Cardiac muscle cell (in vitro differentiated cells and primary cell): ENCODE data around the gene VSIR. TPM values are rescaled to one million over a fixed set of nuclear protein-coding genes. Genes with fewer than 3 reads are reported as not detected.

ENCODE experiments used
- DNase-seq, 2 donors: peaks; one replicate each; pipeline versions ENCODE4 v3.0.0 to v3.0.0-alpha.2; 2010 to 2017; ENCODE audit warnings: low read depth in 1 of 2, low spot score in 1 of 2
- H3K27ac ChIP-seq: fragments of 200-600 bp; sonication (generic); 2 replicates; pipeline ENCODE4 v1.5.1; 2016
- H3K27me3 ChIP-seq: fragments of 200-600 bp; sonication (generic); 2 replicates; pipeline ENCODE4 v1.6.0; 2016; ENCODE audit warnings: control low read depth
- H3K36me3 ChIP-seq: fragments of 200-600 bp; sonication (generic); 2 replicates; pipeline ENCODE4 v1.5.1; 2016; ENCODE audit warnings: control low read depth
- H3K4me1 ChIP-seq: fragments of 200-600 bp; sonication (generic); 2 replicates; pipeline ENCODE4 v1.8.1; 2017; ENCODE audit warnings: low read depth, mild to moderate bottlenecking, mixed run types
- H3K4me3 ChIP-seq: fragments of 200-600 bp; sonication (generic); 2 replicates; pipeline ENCODE4 v1.5.1; 2016; ENCODE audit warnings: mild to moderate bottlenecking
- H3K9me3 ChIP-seq: fragments of 200-600 bp; sonication (generic); 2 replicates; pipeline ENCODE4 v1.5.1; 2017; ENCODE audit warnings: low read depth, mild to moderate bottlenecking, control low read depth
- CTCF ChIP-seq: IDR thresholded peaks from 2 replicates; pipeline ENCODE4 v1.5.1; 2012; ENCODE audit warnings: low read depth, mild to moderate bottlenecking, low read length
- polyA plus RNA-seq: library from polyadenylated mRNA; unstranded; fragments of >200 nt; fragmentation: Nextera tagmentation; extraction: Ambion mirVana; gene quantifications from 2 replicates; pipeline ENCODE4 v1.2.1, GENCODE V29; 2016
- total RNA-seq: library from RNA; depleted of rRNA; stranded (reverse); fragments of >200 nt; gene quantifications from 2 replicates; pipeline ENCODE4 v1.2.3, GENCODE V29; 2016

The VSIR gene
- total and polyA plus RNA-seq, 2 experiments from 2014 or later = 1.7 to 1.8 TPM

- Histone ChIP-seq H3K27me3 (peaks cover 5% of the 10 kb centered on the region), H3K36me3 (no peaks in the 10 kb centered on the region), H3K4me3 (no peak overlapping the region), H3K4me1 (no peaks in the 10 kb centered on the region), H3K9me3 (no peaks in the 10 kb centered on the region), H3K27ac (no peak overlapping the region)
- no peak for TF ChIP-seq CTCF
- no peak for DNase-seq
These were observed 10.8 kb upstream of the VSIR start for GRCh38 chr10:71783917-71784678.

GRCh38 chr10:71782917-71783490 lies 9.7 kb upstream of the VSIR start:
- H3K36me3 ChIP-seq = no peaks in the 10 kb centered on the region
- no peak overlapping the region for H3K4me3 ChIP-seq
- peaks cover 5% of the 10 kb centered on the region for H3K27me3 ChIP-seq
- TF ChIP-seq CTCF = no peak
- H3K9me3 ChIP-seq = no peaks in the 10 kb centered on the region
- no peaks in the 10 kb centered on the region for H3K4me1 ChIP-seq
- DNase-seq = no peak
- no peak overlapping the region for H3K27ac ChIP-seq

DNA sequence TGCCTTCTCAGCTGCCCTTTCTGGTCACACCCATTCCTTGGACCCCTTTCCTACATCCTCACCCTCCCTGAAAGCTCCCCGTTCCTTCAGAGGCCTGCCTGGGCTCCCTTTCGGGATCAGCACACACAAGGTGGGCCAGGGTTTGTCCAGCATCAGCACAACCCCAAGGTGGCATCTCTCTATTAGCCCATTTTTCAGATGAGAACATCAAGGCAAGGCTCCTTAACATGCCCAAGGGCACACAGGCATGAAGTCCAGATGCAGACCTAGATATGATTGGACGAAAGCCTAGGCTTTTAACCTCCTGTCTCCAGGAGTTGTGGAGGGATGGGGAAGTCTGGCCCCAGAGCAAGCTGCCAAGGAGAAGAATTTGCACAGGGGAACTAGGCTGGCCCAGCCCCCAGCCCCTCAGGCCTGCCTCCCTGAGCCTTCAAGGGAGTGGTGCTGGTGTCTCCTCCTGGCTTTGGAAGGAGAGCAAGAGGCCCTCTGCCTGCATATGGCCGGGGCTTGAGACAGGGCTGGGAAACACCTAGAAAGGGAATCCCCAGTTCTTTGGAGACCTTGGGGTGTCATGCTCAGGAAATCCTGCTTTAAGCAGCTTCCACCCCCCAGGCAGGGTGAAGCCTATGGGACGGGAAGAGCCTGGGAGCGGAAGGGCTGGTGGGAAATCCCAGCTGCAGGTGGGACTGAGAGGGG lies 9.0 kb upstream of the VSIR start:
- Histone ChIP-seq H3K4me1 (no peaks in the 10 kb centered on the region), H3K27ac (no peak overlapping the region), H3K36me3 (no peaks in the 10 kb centered on the region), H3K9me3 (no peaks in the 10 kb centered on the region), H3K27me3 (peaks cover 5% of the 10 kb centered on the region), H3K4me3 (no peak overlapping the region)
- no peak for TF ChIP-seq CTCF
- DNase-seq = no peak

GRCh38 chr10:71780719-71781118 lies 7.4 kb upstream of the VSIR start:
- no peak for TF ChIP-seq CTCF
- Histone ChIP-seq H3K27ac (no peak overlapping the region), H3K36me3 (no peaks in the 10 kb centered on the region), H3K27me3 (peaks cover 5% of the 10 kb centered on the region), H3K9me3 (no peaks in the 10 kb centered on the region), H3K4me1 (no peaks in the 10 kb centered on the region), H3K4me3 (no peak overlapping the region)
- no peak for DNase-seq

GRCh38 chr10:71780156-71780555 lies 6.8 kb upstream of the VSIR start:
- H3K36me3 ChIP-seq = no peaks in the 10 kb centered on the region
- no peak for DNase-seq
- H3K27ac ChIP-seq = no peak overlapping the region
- peaks cover 5% of the 10 kb centered on the region for H3K27me3 ChIP-seq
- H3K9me3 ChIP-seq = no peaks in the 10 kb centered on the region
- TF ChIP-seq CTCF = no peak
- no peaks in the 10 kb centered on the region for H3K4me1 ChIP-seq
- no peak overlapping the region for H3K4me3 ChIP-seq
